Posterior cingulate gyrus (tissue), 11 donors: ENCODE results near the gene FILIP1.

Experiments used
- DNase-seq, 10 donors: peaks; one replicate each; pipeline versions ENCODE4 v3.0.0 to v3.0.0-alpha.2; 2020 to 2021; ENCODE audit warnings: mixed read lengths in 3 of 10
- intact Hi-C: fragments of 100-400 bp; cut with DNase I; formaldehyde crosslinking; loops from one replicate; pipeline ENCODE4 v1.15.1; 2023

The FILIP1 gene

GRCh38 chr6:75347898-75348610, 145.5 kb downstream of the FILIP1 start:
- intact Hi-C loops: no loop called here
- no peak for DNase-seq

GRCh38 chr6:75345413-75345812, 148.2 kb downstream of the FILIP1 start:
- DNase-seq: no peak
- intact Hi-C loops: no loop called here

GRCh38 chr6:75344455-75344854, 149.1 kb downstream of the FILIP1 start:
- intact Hi-C loops: no loop called here
- no peak for DNase-seq

GRCh38 chr6:75344021-75344420, 149.6 kb downstream of the FILIP1 start:
- intact Hi-C loops: no loop called here

GRCh38 chr6:75337835-75338580, 155.6 kb downstream of the FILIP1 start:
- DNase-seq: no peak
- intact Hi-C loops: no loop called here

More at GRCh38 chr6:75344021-75344420, 149.6 kb downstream of the FILIP1 start:
- no peak for DNase-seq

GRCh38 chr6:75334266-75335040, 159.1 kb downstream of the FILIP1 start:
- no peak for DNase-seq
- intact Hi-C loops: no loop called here

- intact Hi-C loops: no loop called here
- no peak for DNase-seq
Observed at GRCh38 chr6:75333676-75334200, 159.9 kb downstream of the FILIP1 start.

- intact Hi-C loops: no loop called here
- no peak for DNase-seq
Observed at GRCh38 chr6:75331151-75331550, 162.4 kb downstream of the FILIP1 start.

GRCh38 chr6:75329703-75330102, 163.9 kb downstream of the FILIP1 start:
- no peak for DNase-seq
- intact Hi-C loops: no loop called here

- intact Hi-C loops: no loop called here
- no peak for DNase-seq
Observed at GRCh38 chr6:75327807-75328206, 165.8 kb downstream of the FILIP1 start.

GRCh38 chr6:75326557-75327258, 166.9 kb downstream of the FILIP1 start:
- DNase-seq: no peak
- intact Hi-C loops: no loop called here

- intact Hi-C loops: no loop called here
- DNase-seq: no peak
Observed at GRCh38 chr6:75318900-75319299, 174.7 kb downstream of the FILIP1 start.

GRCh38 chr6:75317503-75318206, 175.9 kb downstream of the FILIP1 start:
- intact Hi-C loops: no loop called here
- DNase-seq: no peak

- DNase-seq: no peak
- intact Hi-C loops: no loop called here
Observed at GRCh38 chr6:75315978-75316377, 177.6 kb downstream of the FILIP1 start.

- intact Hi-C loops: no loop called here
- DNase-seq: no peak
Observed at GRCh38 chr6:75308250-75308988, 185.2 kb downstream of the FILIP1 start.

- DNase-seq: no peak
- intact Hi-C loops: no loop called here
Observed at GRCh38 chr6:75307364-75308004, 186.1 kb downstream of the FILIP1 start.

GRCh38 chr6:75306064-75306463, 187.5 kb downstream of the FILIP1 start:
- DNase-seq: no peak
- intact Hi-C loops: no loop called here

- intact Hi-C loops: no loop called here
- no peak for DNase-seq
Observed at GRCh38 chr6:75305573-75305972, 188.0 kb downstream of the FILIP1 start.

GRCh38 chr6:75302280-75302679, 191.3 kb downstream of the FILIP1 start:
- intact Hi-C loops: no loop called here
- no peak for DNase-seq
